HepG2 (cell line): Measurements from ENCODE around the gene ANKRD10. TPM values are rescaled to one million over a fixed set of nuclear protein-coding genes. Genes with fewer than 3 reads are reported as not detected.

ENCODE experiments used
- ATAC-seq: fragments of 200-7000 bp; cut with Tn5 transposase; 3 replicates; pipeline ENCODE4 v1.9.1; 2020; ENCODE audit warnings: mild to moderate bottlenecking, moderate library complexity
- BruUV-seq: library from RNA; stranded (reverse); fragments of 400-500 nt; replicated peaks from 2 replicates; lab custom pipeline; 2021; lab: Mats Ljungman, UMichigan
- CTCF ChIA-PET: fragments of 300-600 bp; formaldehyde crosslinking; extraction: SDS; loops from one replicate; lab custom pipeline; 2021; ENCODE audit warnings: low total read pairs, inconsistent platforms, low intra/inter-chr PET ratio; lab: Yijun Ruan, JAX
- POLR2A ChIA-PET: fragments of 350-600 bp; sonication (Branson Sonifier 250); formaldehyde crosslinking; loops from one replicate; lab custom pipeline; 2020; ENCODE audit warnings: antibody characterized with exemption, inconsistent platforms; lab: Yijun Ruan, JAX
- DNase-seq: peaks from one replicate; pipeline ENCODE4 v3.0.0-alpha.2; 2015; ENCODE audit warnings: low spot score
- FAIRE-seq: peaks from 3 replicates; lab custom pipeline; 2011; peaks lifted over from hg19 to GRCh38; lab: Jason Lieb, UNC
- H2AFZ ChIP-seq: one replicate; pipeline ENCODE4 v1.6.1; 2011; ENCODE audit warnings: low read length, inconsistent platforms
- H3K27ac ChIP-seq: fragments of 300-600 bp; 3 replicates; pipeline ENCODE4 v1.8.0; 2011; ENCODE audit warnings: mixed run types, mild to moderate bottlenecking, mixed read lengths, low read length, inconsistent platforms; ENCODE audit not compliant: insufficient read depth; ENCODE audit errors: extremely low read length
- H3K27me3 ChIP-seq, 2 experiments: fragments of 200-600 bp in 1 of 2; 2 replicates in 1 of 2; 3 replicates in 1 of 2; pipeline versions ENCODE4 v1.6.0 to v1.8.0; 2011; ENCODE audit warnings: low read length in 2 of 2, mild to moderate bottlenecking in 2 of 2, moderate library complexity in 2 of 2, inconsistent platforms in 1 of 2; ENCODE audit not compliant: insufficient read depth in 2 of 2, control insufficient read depth in 1 of 2
- H3K36me3 ChIP-seq, 2 experiments: fragments of 200-600 bp in 1 of 2; replicated peaks in 1 of 2; 2 replicates in 1 of 2; 3 replicates in 1 of 2; pipeline versions ENCODE4 v1.5.1 to v1.8.0; 2011; ENCODE audit warnings: low read length in 2 of 2, inconsistent platforms in 1 of 2; ENCODE audit not compliant: insufficient read depth in 2 of 2, control insufficient read depth in 1 of 2
- H3K4me1 ChIP-seq: 2 replicates; pipeline ENCODE4 v1.5.1; 2012; ENCODE audit warnings: low read length, inconsistent platforms; ENCODE audit not compliant: insufficient read depth
- H3K4me2 ChIP-seq: 2 replicates; pipeline ENCODE4 v1.6.0; 2011; ENCODE audit warnings: low read depth, low read length, inconsistent platforms
- H3K4me3 ChIP-seq, 3 experiments: fragments of 200-600 bp in 1 of 3; sonication (generic), shearing (Covaris generic) in 1 of 3; replicated peaks in 1 of 3; 2 replicates each; pipeline ENCODE4 v1.5.1; 2011 to 2016; ENCODE audit warnings: low read length in 3 of 3, inconsistent platforms in 2 of 3, low read depth in 2 of 3, mild to moderate bottlenecking in 2 of 3, control low read depth in 1 of 3, mixed read lengths in 1 of 3; ENCODE audit not compliant: insufficient read depth in 1 of 3
- H3K79me2 ChIP-seq: one replicate; pipeline ENCODE4 v1.6.1; 2011; ENCODE audit warnings: low read length, inconsistent platforms; ENCODE audit not compliant: insufficient read depth
- H3K9ac ChIP-seq: 2 replicates; pipeline ENCODE4 v1.6.0; 2011; ENCODE audit warnings: mild to moderate bottlenecking, low read depth, low read length, inconsistent platforms; ENCODE audit not compliant: insufficient read depth
- H3K9me3 ChIP-seq: 2 replicates; pipeline ENCODE4 v1.5.1; 2012; ENCODE audit warnings: mild to moderate bottlenecking, low read length
- H4K20me1 ChIP-seq: 2 replicates; pipeline ENCODE4 v1.6.0; 2011; ENCODE audit warnings: inconsistent platforms, mild to moderate bottlenecking, low read length, moderate library complexity; ENCODE audit not compliant: insufficient read depth
- HDAC6 ChIP-seq: fragments of 200-600 bp; sonication (generic); IDR thresholded peaks from 2 replicates; pipeline ENCODE4 v1.7.0; 2017; ENCODE audit warnings: mild to moderate bottlenecking, antibody characterized with exemption, low read length, low read depth
- SCMH1 ChIP-seq: sonication (generic); formaldehyde crosslinking; IDR thresholded peaks from 2 replicates; pipeline ENCODE4 v1.9.0; 2021; ENCODE audit warnings: missing genetic modification reagents, mild to moderate bottlenecking, borderline replicate concordance
- ZBTB40 ChIP-seq, 2 experiments: fragments of 450-650 bp in 1 of 2; sonication (generic) in 1 of 2; formaldehyde crosslinking in 1 of 2; IDR thresholded peaks; 2 replicates each; pipeline versions ENCODE4 v1.6.1 to v1.8.0; 2016 to 2022; ENCODE audit warnings: antibody characterized with exemption in 1 of 2, mild to moderate bottlenecking in 1 of 2, missing genetic modification reagents in 1 of 2
- WGBS: methylation state at CpG from one replicate; pipeline ENCODE4 v1.1.6; 2017; ENCODE audit warnings: low lambda C conversion rate; 5-methylcytosine and 5-hydroxymethylcytosine counted together
- in situ Hi-C: cut with HindIII; loops from 2 replicates; pipeline ENCODE4 v1.10.0; 2017; ENCODE audit warnings: low pct_unique_long_range_greater_than_20kb; ENCODE audit not compliant: extremely low pct_ligation_motif_present
- intact Hi-C: fragments of 100-400 bp; cut with micrococcal nuclease; formaldehyde crosslinking; loops from one replicate; pipeline ENCODE4 v1.10.0; 2022; ENCODE audit not compliant: unreplicated experiment
- polyA plus RNA-seq, 8 experiments: library from polyadenylated mRNA; depleted of rRNA in 3 of 8; stranded (reverse) in 7 of 8; unstranded in 1 of 8; fragments of >200 nt; fragmentation: Illumina TruSeq in 4 of 8; extraction: Trizol in 4 of 8; gene quantifications; 2 replicates each; pipeline versions ENCODE4 v1.2.1 to v1.2.3, GENCODE V29; 2011 to 2016; ENCODE audit warnings: low read depth in 4 of 8, missing spikeins in 1 of 8, mixed read lengths in 1 of 8; ENCODE audit not compliant: insufficient read depth in 1 of 8
- total RNA-seq, 5 experiments: library from RNA; depleted of rRNA; stranded (reverse); fragments of >200 nt; fragmentation: Illumina TruSeq; extraction: Trizol; gene quantifications; 2 replicates each; pipeline ENCODE4 v1.2.3, GENCODE V29; 2016; ENCODE audit warnings: low read depth in 1 of 5

The ANKRD10 gene
- total and polyA plus RNA-seq, 2 of the 13 experiments (the other 11 are each of a cell fraction or from before 2014, with no cell fraction given), result 108 to 115 TPM

DNA sequence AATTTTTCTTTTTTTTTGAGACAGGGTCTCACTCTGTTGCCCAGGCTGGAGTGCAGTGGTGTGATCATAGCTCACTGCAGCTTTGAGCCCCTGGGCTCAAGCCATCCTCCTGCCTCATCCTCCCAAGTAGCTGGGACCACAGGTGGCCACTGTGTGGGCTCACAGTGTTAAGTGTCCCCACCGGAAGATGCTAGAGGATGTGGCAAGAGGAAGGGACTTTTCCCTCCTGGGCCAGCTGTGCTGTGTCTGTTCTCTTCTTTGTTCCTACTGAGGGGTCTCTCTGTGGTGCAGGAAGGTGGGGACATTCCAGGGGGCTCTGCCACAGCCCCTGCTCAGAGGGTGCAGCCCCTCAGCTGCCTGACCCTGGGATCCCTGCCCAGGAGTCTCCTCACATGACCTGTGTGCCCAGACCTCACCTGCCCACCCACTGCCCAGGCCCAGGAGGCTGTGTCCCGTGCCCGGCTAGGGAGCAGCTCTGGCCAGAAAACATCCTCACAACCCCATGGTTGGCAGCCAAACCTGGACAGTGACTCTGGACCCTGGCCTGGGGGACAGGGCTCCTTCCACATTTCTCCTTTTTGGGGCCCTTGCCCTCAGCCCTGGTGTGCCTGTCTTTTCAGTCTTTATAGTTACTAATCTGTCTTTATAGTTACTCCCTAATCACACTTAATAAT lies 14.4 kb upstream of the ANKRD10 start:
- Histone ChIP-seq H3K79me2 (no peaks in the 10 kb centered on the region), H3K9me3 (no peaks in the 10 kb centered on the region), H3K36me3 (no peaks in the 10 kb centered on the region), H3K4me3 (no peak overlapping the region), H3K4me1 (no peaks in the 10 kb centered on the region), H3K4me2 (no peak overlapping the region), H3K27me3 (peaks cover 3 to 13% of the 10 kb centered on the region in 2 experiments; a peak in 3 of 5 replicates), H3K27ac (no peak overlapping the region), H2AFZ (no peak overlapping the region), H4K20me1 (no peaks in the 10 kb centered on the region), H3K9ac (no peak overlapping the region)
- ChIA-PET CTCF (no interaction called here), POLR2A (no interaction called here)
- no peak for DNase-seq
- no peak for ATAC-seq
- no TSS peak for BruUV-seq
- no peak for TF ChIP-seq SCMH1
- TF ChIP-seq HDAC6, result no peak
- no peak for TF ChIP-seq ZBTB40 (IDR thresholded peaks at IDR 0.05)
- no peak for TF ChIP-seq ZBTB40 (CRISPR knock-in tag; IDR thresholded peaks at IDR 0.05)
- FAIRE-seq, result no peak
- intact Hi-C loops, result loop anchor here (10.0 kb wide), 2 partner anchors 104 to 334 kb away; no protein-coding TSS in a partner anchor
- in situ Hi-C loops, result loop anchor here (10.0 to 25.0 kb wide), 2 partner anchors 283 to 334 kb away; no protein-coding TSS in a partner anchor
- 0% methylated on average over 1 of the region's 3 CpGs for WGBS
